ENCODE measurements around the gene TEX35.

TEX35 gene

DNA sequence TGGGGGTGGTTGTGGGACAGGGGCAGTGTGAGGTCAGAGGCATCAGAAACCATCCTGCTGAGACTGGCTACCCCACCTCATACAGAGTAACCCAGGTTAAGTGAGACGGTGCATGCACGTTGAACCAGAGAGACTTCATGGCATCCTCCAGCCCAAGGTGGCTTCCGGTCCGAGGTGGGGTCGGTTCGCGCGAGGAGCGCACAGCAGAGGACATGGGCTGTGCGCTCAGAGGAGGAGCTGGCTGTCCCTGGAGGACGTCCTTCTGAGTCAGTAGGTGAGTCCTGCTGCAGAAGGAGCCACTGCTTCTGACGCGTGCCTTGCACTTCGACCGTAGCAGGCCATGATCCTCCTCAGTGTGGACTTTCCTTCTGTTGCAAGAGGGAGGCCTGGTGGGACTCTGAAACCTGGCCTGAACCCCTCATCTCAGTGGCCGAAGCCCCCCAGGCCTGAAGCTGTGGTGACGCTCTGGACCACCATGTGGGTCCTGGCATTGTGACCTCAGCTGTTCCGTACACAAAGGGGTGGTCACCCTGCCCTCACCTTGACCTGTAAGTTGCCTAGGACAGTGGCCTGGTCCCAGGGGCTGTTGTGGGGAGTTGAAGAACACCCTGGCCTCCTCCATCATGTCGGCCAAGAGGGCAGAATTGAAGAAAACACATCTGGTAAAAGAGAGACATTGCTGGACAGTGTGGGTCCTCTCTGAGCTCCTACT is at the start of gene TEX35:
TSS of gene TEX35 (plus strand) at position 544 of the 712 bp plus-strand sequence. CDS start at position 624, 80 bp downstream.
- no peak for ATAC-seq
- no peak for DNase-seq

DNA sequence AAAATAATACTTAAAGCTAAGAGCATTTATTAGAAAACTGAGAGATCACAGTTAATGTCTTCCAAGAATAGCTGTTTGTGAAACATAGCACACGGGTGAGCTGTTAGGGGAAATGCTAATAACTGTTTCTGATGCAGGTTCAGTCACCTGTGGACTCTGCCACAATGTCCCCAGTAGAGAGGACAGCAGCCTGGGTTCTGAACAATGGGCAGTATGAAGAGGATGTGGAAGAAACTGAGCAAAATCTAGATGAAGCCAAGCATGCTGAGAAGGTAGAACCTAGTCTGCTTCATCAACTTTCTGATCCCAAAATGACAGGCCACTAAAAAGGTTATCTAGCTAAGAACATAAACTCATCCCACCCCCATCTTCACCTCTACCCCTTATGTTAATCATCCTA is 48.8 kb upstream of the TEX35 start:
- DNase-seq, result no peak
- ATAC-seq, result no peak

DNA sequence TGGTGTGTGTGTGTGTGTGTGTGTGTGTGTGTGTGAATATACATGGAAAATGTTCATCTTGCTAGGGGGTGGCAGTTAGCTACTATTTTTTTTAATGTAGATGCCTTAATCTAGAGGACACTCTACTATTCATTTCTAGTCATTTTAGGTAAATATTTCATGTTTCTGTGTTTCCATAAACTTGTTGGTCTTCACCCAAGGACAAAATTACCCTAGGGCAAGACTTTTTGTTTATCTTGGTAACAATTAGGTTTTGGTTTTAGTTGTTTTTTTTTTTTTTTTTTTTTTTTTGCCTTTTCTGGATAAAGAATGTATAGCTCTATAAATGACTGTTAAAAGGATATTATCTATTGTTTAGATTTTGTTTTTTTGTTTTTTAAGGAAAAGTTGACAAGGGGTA is 48.3 kb upstream of the TEX35 start:
- DNase-seq (no peak), ATAC-seq (no peak)

DNA sequence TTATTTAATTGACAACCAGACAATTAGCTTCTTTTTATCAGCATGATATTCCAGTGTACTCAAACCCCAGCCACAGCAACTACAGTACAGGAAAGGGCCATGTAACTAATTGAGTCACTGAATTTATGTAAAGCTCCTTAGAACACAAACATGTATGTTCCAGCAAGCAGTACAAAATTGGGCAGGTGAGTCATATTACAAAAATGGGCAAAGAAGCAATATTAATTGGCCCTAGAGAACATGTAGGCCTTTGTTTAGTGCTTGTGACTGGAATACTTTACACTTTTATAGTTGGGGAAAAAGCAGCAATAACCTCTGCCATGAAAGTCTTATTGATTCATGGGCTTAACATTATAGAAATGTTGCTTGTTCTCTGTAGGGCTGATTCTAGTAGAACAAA is 47.9 kb upstream of the TEX35 start:
- ATAC-seq (no peak), DNase-seq (no peak)

DNA sequence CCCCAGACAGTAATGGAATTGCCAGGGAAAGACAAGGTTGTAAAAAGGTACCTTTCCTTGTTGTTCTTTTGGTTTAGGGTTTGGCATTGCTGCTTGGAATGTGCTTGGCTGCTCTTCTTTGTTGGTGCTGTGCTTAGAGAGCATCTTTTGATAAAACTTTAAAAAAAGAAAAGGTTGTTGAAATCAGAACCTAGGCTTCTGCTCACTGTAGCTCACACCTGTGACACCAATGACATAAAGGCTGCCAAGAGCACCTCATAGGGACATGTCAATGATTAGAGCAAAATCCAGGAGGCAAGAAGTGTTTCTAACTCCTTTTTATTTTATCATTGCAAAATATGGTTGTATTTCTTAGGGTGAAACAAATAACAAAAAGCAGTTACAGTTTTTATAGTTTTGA is 45.1 kb upstream of the TEX35 start:
- DNase-seq (no peak), ATAC-seq (no peak)

DNA sequence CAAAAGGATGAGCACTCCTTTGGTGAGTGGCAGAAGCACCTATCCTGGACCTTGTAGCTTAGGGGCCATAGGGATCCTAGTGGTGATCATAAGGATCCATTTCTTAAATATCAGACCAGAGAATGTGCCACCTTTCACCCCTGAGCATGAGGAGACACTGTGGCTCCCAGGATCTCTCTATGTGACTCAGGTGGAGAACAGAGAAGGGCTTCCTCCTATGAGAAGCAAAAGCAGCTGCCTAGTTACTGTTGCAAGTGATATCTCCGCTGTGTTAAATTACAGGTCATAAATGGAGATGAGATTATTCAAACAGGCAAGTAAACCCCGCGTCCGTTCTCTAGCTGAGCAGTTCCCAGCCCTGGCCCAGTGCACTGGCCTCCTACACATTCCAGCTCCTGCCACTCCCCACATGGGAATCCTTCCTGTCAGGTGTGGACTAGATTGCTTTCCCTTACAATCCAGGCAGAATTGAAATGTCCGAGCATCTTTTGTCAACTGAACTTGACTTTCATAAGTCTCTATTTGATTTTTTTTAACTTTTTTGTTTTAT is 42.4 kb upstream of the TEX35 start:
- no peak for ATAC-seq
- DNase-seq, result no peak

DNA sequence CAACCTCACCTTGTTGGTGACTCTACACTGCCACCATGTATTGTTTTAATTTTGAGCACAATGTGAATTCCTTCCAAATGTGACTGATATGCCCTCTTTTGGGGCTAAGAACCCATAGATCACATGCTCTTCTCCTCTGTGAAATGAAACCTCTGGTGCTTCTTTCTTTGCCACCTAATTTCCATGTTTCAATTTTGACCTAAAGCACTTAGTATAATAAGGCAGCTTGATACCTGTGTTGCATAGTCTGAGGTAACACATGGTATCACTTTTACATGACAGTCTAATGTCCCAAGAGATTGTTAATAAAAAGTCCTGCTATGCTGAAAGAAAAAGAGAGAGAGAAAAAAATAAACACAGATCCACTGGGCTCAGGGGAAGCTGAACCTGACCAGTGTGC is 40.4 kb upstream of the TEX35 start:
- no peak for DNase-seq

DNA sequence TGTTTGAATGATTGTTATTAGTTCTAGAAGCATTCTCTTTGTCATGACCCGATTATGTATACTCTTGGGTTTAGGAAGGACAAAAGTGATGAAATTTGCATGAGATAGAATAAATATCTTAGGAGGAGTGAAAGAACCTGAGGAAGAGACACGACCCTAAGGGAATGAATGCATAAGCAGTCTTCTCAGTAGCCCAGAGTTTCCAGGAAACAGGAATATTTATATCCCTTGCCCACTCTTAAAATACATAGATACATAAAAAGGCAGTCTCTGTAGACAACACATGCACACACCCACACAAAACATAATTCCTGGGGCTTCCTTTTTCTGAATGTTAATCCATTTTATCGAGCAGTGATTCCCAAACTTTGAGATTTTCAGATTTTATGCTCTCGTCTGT is 35.5 kb upstream of the TEX35 start:
- ATAC-seq (no peak), DNase-seq (no peak)

More for the DNA sequence above, 40.4 kb upstream of the TEX35 start:
- no peak for ATAC-seq

DNA sequence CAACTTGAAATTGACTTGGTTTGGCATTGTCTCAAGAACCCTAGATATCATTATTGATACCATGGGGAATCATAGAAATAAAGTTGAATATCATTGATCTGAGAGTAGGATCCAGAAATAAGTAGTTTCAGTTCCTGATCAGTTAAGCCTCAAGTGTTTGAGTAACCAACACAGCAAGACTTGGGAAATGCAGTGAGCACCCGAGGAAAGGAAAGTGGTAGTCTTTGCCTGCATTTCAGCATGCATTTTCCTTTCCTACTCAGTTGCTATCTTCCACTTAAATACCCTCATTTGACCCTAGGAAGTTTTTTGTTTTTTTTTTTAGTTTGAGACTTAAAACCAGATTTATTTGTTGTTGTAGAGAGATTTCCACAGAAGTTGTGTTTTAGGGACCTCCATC is 35.1 kb upstream of the TEX35 start:
- ATAC-seq, result no peak

DNA sequence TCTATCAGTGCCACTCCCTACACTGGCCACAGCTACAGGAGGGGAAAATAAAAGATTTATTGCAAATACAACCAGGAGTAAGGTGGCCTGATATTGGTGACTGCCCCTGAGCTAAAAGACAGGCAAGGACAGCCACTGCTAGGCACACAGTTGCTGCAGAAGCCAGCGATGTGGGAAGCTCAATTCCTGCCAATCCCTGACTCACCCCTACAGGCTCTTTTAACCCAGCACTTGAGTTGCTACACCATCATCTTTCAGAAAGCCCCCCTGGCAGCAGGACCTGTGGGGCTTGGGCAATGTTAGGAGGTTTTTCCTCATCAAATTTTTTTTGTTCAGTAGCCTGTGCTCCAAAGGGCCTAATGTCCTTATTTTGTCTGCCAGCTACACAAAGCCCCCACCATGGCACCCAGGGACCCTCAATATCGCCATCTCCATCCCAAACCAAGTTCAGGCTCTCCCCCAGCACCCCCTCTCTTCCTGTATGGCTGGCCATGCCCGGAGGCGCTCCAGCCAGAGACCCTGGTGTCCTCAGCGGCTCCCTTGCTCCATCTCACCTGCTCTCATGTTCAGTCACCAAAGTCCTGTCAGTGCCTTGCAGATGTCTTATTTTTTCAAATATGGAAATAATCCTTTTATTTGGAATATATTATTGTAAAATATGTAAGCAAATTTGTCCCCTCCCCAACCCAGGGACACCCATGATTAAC is 29.5 kb upstream of the TEX35 start:
- DNase-seq (no peak), ATAC-seq (no peak)

More for the DNA sequence above, 35.1 kb upstream of the TEX35 start:
- no peak for DNase-seq

DNA sequence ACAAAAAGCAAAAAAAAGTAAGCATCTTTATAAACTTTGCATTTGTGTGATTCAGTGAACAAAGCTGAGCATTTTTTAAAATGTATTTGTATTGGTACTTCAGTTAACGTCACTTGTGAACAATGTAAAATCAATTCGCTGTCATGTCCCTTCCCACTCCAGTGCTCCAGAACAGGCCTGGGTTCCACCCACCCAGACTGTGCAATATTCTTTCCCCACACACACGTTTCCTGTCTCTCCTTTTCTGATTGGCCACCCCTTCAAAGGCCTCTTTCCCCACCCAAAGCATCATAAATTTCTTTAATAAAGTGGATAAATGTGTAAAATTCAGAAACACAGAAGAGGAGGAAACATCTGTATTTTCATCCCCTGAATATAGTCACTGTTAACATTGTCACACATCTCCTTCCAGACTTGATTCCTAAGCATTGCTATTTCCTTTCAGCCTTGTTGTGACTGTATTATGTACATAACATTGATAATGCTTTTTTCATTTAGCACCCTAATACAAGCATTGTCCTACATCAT is 28.1 kb upstream of the TEX35 start:
- no peak for ATAC-seq

DNA sequence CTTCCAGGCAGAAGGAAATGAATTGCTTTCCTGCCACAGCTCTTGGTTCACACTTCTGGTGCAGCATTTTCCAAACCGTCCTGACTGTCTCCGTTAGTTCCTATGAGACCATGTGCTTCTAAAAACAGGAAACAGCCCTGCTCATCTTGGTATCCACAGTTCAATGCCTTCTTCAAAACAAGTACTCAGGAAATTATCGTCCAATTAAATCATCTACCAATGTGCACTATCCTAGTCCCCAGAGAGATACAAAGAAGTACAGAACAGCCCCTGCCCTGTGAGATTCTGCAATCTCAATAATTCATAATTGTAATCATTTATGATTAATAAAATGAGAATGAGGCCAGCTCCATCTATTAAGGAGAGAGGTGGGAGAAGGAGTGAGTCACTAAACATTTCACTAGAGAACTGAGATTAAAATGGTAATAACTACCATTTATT is 27.3 kb upstream of the TEX35 start:
- ATAC-seq, result no peak
- no peak for DNase-seq

More for the DNA sequence above, 28.1 kb upstream of the TEX35 start:
- no peak for DNase-seq

DNA sequence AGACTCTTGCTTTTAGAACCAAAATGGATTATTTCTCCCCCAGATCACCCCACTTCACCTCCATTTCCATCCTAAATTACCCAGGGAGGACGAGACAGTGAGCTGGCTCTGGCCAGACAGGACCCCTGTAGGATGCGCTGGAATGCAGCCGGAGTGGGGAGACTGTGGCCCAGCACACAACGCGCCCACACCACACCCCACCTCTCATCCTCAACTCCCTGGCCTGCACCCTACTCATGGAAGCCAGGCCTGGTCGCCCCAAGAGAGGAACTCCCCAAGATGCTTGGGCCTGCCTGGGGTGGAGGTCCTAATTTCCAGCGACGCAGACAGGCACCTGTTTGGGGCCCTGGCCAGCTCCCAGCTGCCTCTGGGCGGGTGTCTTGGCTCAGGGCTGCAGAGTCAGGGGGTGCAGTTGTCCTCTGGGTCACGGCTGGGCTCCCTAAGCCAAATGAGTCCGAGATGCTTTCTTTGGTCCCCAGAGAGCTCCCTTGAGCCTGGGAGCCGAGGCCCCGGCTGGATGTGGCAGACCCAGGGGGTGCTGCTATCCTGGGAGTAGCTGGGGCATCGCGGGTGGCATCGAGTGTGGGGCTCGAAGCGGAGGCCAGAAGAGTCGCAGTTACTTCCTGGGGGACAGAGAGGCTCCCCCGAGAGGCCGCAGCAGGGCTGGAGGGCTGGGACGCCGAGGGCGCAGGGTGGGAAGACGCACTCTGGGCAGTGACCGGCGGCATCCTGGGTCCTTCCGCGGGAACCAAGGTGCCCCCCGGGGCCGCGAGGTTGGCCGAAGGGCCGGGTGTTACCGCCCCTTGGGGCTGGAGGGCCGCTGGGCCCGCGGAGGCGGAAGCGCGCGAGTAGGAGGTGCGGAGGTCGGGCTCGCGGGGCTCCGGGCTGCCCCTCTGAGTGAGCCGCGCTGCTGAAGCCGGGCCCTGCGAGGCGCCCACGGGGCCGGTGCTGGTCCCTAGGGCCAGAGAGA is 26.5 kb upstream of the TEX35 start:
- ATAC-seq, result no peak
- DNase-seq, result no peak

DNA sequence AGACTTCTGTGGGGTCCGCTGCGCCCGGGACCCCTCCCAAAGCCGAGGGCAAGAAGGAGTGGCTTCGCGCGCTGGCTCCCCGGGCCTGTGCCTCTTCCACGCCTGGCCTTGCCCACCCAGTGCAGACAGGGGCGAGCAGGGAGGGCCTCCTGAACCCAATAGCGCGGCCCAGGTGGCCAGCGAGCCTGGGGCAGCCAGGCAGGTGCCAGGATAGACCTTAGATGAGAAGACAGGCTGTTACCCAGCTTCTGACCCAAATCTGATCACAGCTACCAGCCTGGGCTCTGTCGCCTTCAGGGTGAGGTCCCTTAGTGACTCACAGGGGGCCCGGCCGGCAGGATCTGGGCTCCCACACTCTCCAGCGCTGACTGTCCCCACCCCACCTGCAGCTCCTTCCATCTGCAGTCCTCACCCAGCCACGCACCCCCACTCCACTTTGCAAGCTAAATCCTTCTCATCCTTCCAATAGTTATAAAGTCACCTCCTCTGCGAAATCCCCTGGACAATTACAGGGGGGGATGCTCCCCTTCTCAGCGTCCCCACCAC is 25.8 kb upstream of the TEX35 start:
- no peak for ATAC-seq
- DNase-seq, result no peak

DNA sequence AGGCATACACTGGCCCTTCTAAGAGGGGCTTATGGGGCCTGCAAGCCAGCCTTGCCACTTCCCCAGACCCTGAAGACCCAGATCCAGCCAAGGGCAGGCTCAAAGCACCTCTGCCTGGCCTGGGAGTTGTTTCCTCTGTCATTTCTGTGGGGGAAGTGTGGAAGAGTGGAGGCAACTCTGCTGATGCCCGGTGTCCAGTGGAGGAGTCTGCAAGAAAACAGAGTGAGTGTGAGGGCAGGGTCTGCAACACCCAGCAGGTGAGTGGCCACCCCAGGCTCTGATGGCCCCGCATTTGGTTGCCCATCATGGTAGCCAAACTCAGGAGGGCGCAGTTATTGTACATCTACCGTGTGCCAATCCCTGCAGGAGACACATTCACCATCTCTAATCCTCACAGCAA is 24.5 kb upstream of the TEX35 start:
- ATAC-seq (no peak), DNase-seq (no peak)

DNA sequence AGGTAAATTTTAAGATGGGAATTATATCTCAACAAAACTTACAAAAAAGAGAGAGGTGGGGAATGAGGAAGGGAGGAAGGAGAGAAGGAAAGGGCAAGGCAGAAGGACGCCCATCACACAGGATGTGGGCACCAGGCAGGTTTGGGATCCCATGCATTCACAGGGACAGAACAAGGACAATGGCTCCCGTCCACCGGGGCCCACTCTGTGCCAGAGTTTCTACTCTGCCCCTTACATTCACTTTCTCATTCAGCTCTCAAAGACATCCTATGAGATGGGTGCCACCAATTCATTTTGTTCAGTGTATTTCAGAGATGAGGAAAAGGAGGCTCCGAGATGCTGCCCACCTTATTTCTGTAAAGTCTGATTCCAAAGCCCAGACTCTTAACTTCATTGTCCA is 23.5 kb upstream of the TEX35 start:
- ATAC-seq (no peak), DNase-seq (no peak)

DNA sequence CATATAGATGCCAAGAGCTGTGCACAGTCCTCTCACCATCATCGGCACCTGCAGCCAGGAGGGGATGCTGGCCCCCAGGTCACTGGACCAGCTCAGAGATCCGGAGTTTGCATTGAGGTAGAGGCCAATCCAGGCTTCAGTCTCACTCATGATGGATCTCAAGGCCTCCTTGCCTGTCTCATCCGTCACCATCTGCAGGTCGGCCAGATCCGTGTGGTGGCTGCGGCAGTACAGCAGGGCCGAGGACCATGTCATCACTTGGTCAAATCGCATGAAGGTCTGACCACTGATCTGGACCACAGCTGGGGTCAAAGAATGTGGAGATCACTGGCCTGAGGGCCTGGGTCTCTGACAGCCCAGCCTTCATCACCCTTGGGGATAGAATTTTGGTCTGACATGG is 22.8 kb upstream of the TEX35 start:
- ATAC-seq, result no peak

DNA sequence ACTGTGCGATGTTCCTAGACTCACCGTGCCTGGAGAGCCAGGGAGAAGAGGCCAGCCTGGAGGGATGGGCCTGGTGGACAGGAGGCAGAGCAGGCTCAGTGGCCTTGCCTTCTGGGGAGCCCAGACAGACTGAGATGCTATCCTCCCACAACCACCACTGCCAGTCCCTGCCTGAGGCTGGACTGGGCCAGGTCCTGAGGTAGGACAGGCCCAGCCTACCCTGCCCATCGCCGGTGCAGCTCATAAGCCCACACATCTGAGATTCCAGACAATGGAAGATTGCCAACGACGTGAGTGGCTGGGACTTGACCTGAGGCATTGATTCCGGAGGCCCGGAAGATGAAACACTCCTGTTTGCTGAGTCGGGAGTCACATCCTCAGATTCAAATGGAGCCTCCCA is 21.9 kb upstream of the TEX35 start:
- no peak for ATAC-seq
- no peak for DNase-seq

More for the DNA sequence above, 22.8 kb upstream of the TEX35 start:
- DNase-seq, result no peak

DNA sequence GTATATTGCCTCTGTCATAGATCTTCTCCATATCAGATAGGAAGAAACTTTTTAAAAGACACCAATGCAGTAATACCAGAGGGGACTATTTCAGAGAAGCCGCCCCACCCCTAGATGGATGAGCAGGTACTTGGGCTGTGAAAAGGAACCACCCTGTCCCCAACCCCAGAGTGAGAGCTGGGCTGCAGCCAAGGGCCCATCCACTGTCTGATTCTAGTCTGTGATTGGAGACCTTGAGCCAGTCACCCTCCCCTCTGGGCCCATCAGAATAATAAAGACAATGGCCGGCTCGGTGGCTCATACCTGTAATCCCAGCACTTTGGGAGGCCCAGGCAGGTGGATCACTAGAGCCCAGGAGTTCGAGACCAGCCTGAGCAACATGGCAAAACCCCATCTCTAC is 21.2 kb upstream of the TEX35 start:
- DNase-seq, result no peak
- ATAC-seq, result no peak

DNA sequence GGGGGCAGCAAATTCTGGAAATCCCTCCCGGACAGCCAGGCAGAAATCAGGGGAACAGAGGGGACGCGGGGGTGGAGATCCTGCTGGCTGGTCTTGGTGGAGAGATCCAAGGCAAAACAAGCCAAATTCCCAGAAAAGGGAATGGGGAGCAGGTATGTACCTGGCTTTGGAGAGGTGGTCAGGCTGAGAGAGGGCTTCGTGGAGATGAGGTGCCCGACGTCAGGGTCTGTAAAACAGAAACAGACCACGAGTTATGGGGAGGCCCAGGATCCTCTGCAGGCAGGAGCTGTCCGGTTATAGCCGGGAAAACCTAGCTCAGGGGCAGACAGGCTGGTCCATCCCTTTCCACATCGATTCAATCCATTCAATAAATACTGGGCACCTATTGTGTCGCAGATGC is 20.6 kb upstream of the TEX35 start:
- ATAC-seq (no peak), DNase-seq (no peak)

DNA sequence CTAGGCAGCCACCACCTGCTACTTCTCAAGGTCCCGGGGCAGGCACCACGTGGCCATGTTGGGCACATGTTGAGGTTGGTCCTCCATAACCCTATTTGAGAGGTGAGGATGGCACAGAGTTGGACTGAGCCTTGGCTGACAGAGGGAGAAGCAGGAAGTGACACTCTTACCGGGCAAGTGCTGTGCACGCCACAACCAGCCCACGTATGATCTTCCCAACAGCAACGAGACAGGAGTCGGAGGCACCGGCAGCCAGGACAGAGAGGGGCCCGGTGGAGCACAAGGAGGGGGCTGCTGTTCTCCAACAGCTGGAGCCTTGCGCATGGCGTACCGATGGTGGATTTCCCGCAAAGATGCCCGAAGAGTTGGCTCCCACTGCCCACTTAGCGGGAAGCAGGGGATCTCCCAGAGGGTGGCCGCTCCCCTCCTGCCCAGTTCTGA is 19.6 kb upstream of the TEX35 start:
- DNase-seq (no peak), ATAC-seq (no peak)

DNA sequence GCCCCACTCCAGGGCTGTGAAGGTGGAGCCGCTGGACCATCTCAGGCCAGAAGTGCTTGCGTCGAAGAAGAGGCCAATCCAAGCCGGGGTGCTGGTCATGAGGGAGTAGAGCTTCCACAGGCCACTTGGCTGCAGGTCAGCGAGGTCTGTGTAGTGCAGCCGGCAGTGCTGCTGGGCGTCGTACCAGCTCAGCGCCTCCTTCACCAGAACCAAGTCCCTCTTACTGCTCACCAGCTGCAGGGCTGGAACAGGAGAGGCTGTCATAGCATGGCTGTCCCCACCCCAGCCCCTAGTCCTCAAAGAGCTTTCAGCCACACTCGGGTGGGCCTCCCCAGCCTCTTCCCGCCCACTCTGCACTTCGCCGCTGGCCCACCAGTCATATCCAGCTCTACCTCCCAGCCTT is 18.3 kb upstream of the TEX35 start:
- no peak for ATAC-seq
- no peak for DNase-seq

Measured in stimulated activated naive CD8-positive, alpha-beta T cell treated with anti-CD3 and anti-CD28 coated beads, Interleukin-15, Interleukin-2, amounts not matched to agents 100 U/mL and 50 U/mL, for 24 hours (primary cell).